WERI-Rb-1 (cell line): ENCODE data around the gene GPR108.
A peak's percentile ranks its signal among the peaks of the same experiment; 100 is the strongest.

Experiments used
- DNase-seq: peaks from one replicate; pipeline ENCODE4 v3.0.0-alpha.2; 2020
- H3K27ac ChIP-seq: fragments of 250-450 bp; sonication (Bioruptor Pico); 2 replicates; pipeline ENCODE4 v1.5.1; 2020; ENCODE audit warnings: mild to moderate bottlenecking, moderate library complexity
- H3K27me3 ChIP-seq: fragments of 250-450 bp; sonication (Bioruptor Pico); 2 replicates; pipeline ENCODE4 v1.5.1; 2021; ENCODE audit warnings: mild to moderate bottlenecking, low read depth, moderate library complexity; ENCODE audit not compliant: insufficient read depth, severe bottlenecking
- H3K36me3 ChIP-seq: fragments of 250-450 bp; sonication (Bioruptor Pico); 2 replicates; pipeline ENCODE4 v1.5.1; 2020; ENCODE audit warnings: mild to moderate bottlenecking, moderate library complexity
- H3K4me3 ChIP-seq: 2 replicates; pipeline ENCODE4 v1.5.1; 2011; ENCODE audit warnings: low read depth, mild to moderate bottlenecking, control low read depth, low read length
- H3K9me3 ChIP-seq: fragments of 250-450 bp; sonication (Bioruptor Pico); 2 replicates; pipeline ENCODE4 v1.5.1; 2021; ENCODE audit warnings: mild to moderate bottlenecking, moderate library complexity; ENCODE audit not compliant: severe bottlenecking
- TF ChIP-seq, protein P1 (sequence below): IDR thresholded peaks from 2 replicates; pipeline ENCODE4 v1.5.1; 2011; ENCODE audit warnings: low read depth, mild to moderate bottlenecking, control low read depth, inconsistent platforms, low read length

Gene GPR108

DNA sequence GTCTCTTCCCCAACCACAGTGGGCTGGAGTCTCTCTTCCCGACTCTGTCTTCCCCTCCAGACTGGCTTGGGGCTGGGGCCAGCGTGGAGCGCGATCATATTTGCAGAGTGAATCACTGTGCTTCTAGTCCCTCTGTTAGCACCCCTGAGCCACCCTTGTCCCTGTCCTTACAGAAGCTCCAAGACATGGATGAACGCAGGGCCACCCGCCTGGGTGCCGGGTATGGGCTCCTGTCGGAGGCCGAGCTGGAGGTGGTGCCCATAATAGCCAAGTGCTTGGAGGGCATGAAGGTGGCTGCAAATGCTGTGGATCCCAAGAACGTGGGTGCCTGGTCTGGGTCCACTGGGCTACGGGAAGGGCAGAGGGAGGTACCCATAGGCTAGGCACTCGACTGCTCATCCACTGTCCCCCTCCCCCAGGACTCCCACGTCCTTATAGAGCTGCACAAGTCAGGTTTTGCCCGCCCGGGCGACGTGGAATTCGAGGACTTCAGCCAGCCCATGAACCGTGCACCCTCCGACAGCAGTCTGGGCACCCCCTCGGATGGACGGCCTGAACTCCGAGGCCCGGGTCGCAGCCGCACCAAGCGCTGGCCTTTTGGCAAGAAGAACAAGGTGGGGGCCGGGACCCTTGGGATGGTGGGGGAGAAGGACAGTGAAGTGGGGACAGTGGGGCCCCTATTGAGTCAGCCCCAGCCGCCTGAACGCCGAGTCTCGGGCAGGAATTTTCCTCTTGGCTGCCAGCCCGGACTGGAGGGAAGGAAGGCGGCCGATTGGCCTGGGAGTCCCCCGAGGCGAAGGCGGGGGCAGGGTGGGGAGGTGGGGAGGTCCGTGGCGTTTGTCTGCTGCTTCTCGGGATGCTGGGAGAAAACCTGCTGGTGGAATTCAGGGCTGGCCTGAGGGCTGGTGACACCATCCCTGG is 7.3 kb upstream of the GPR108 start:
- H3K36me3 ChIP-seq: peaks cover 65% of the 10 kb centered on the region
- H3K4me3 ChIP-seq: no peak overlapping the region
- H3K9me3 ChIP-seq: no peaks in the 10 kb centered on the region
- TF ChIP-seq, protein P1, sequence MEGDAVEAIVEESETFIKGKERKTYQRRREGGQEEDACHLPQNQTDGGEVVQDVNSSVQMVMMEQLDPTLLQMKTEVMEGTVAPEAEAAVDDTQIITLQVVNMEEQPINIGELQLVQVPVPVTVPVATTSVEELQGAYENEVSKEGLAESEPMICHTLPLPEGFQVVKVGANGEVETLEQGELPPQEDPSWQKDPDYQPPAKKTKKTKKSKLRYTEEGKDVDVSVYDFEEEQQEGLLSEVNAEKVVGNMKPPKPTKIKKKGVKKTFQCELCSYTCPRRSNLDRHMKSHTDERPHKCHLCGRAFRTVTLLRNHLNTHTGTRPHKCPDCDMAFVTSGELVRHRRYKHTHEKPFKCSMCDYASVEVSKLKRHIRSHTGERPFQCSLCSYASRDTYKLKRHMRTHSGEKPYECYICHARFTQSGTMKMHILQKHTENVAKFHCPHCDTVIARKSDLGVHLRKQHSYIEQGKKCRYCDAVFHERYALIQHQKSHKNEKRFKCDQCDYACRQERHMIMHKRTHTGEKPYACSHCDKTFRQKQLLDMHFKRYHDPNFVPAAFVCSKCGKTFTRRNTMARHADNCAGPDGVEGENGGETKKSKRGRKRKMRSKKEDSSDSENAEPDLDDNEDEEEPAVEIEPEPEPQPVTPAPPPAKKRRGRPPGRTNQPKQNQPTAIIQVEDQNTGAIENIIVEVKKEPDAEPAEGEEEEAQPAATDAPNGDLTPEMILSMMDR: no peak
- H3K27ac ChIP-seq: no peak overlapping the region
- DNase-seq: no peak
- no peaks in the 10 kb centered on the region for H3K27me3 ChIP-seq

DNA sequence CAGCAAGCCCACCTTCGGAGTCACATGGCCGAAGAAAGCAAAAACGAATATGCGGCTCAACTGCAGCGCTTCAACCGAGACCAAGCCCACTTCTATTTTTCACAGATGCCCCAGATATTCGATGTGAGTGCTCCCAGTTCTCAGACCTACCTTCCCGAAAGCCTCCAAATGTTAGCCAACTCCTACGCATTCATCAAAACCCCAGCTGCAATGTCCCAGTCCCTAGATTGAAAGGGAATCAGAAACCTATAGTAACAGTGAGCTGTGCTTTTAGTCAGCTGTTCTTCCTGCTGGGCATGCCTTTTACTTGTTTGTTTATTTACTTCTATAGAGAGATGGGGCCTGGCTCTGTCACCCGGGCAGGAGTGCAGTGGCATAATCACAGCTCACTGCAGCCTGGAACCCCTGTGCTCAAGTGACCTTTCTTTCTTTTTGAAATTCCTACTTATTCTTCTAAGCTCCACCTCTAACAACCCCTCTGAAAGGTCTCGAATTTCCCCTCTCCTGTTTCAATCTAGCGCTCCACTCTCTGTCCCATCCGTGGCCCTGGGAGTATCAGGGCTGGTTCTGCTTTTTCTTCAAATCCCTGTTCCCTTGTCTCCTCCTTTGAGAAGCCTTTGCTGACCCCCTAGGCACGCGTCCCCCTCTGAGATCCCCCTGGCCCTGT is 6.5 kb upstream of the GPR108 start:
- TF ChIP-seq, protein P1: no peak

DNA sequence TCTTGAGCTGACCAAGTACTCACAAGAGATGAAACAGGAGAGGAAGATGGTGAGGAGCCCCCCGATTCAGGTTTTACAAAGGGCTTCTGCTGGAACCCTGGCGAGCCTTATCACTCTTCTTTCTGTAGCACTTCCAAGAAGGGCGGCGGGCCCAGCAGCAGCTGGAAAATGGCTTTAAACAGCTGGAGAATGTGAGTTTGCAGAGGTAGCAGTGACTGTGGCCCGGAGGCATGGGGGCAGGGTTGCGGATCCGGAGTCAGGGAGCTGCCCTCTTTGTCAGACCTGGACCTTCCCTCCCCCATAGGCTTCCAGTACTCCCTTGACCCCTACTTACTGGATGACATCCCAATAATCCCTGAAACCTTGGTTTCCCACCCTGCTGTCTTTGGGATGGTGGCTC is 5.7 kb upstream of the GPR108 start:
- no peak overlapping the region for H3K4me3 ChIP-seq
- no peak overlapping the region for H3K27ac ChIP-seq
- H3K27me3 ChIP-seq: no peaks in the 10 kb centered on the region
- no peaks in the 10 kb centered on the region for H3K9me3 ChIP-seq
- peaks cover 50% of the 10 kb centered on the region for H3K36me3 ChIP-seq
- TF ChIP-seq, protein P1: no peak
- no peak for DNase-seq

More for the DNA sequence above, 6.5 kb upstream of the GPR108 start:
- Histone ChIP-seq H3K27me3 (no peaks in the 10 kb centered on the region), H3K36me3 (peaks cover 57% of the 10 kb centered on the region), H3K4me3 (no peak overlapping the region), H3K9me3 (no peaks in the 10 kb centered on the region), H3K27ac (no peak overlapping the region)
- no peak for DNase-seq

DNA sequence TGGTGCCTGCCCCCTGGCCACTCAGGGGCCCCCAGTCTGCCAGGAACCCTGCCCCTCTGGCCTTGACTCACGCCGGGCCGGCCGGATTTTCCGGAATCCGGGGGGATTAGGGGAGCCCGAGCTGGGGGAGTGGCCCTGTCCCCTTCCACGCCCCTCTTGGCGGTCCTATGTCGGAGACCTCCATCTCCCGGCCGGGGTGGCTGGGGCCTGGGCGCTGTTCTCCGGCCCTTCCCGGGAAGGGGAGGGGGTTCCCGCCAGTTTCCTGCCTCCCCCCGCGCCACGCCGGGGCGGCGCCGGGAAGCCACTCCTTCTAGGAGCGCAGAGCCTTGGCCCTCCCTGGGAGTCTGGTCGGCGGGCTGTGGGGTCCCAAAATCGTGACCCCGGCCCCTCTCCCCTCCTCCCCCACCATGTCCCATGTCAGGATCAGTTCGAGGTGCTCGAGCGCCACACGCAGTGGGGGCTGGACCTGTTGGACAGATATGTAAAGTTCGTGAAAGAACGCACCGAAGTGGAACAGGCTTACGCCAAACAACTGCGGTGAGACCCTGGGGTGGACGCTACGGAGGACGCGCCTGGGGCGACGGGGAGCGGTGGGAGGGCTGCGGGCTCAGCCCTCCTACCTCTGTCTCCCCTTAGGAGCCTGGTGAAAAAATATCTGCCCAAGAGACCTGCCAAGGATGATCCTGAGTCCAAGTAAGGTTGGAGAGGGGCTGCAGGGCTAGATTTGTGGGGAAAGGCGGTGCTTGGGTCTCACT is 3.4 kb upstream of the GPR108 start:
- peak overlapping the region; percentile 67 for H3K4me3 ChIP-seq

DNA sequence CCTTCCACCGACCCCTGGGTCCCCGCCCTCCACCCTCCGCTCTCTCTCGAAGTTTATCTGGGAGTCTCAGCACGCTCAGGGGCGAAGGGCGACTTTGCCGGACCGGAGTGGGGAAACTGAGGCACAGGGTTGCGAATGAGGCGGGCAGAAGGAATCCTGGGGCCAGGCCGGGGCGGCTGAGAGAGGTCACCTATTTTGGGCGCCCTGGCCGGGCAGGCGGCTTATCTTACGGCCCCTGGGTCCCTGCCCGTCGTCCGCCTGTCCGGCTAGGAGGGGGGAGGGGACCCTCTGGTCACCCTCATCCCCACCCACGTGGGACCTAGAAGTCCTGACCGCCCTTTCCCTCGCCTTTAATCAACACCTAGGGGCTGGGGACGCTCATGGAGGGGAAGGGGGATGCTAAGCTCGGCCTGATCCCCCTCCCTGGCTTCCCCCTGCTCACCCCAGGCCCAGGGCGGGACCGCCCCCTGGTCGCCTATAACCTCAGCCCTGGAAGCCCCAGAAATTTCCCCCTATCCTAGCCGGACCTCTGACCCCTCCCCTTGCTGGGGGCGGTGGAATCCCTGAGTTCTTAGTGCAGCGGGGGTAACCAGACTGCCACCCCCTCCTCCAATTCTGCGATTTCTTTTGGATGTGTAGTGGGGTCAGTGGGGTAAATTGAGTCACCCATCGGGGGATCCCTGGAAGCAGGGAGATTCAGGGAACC is 2.7 kb upstream of the GPR108 start:
- H3K27ac ChIP-seq: peak overlapping the region; percentile 70
- peak overlapping the region; percentile 67 for H3K4me3 ChIP-seq
- H3K36me3 ChIP-seq: peaks cover 26% of the 10 kb centered on the region
- no peaks in the 10 kb centered on the region for H3K27me3 ChIP-seq
- TF ChIP-seq, protein P1: no peak
- DNase-seq: peak; percentile 37
- H3K9me3 ChIP-seq: no peaks in the 10 kb centered on the region

More for the DNA sequence above, 3.4 kb upstream of the GPR108 start:
- Histone ChIP-seq H3K9me3 (no peaks in the 10 kb centered on the region), H3K36me3 (peaks cover 31% of the 10 kb centered on the region), H3K27me3 (no peaks in the 10 kb centered on the region), H3K27ac (peak overlapping the region; percentile 70)
- TF ChIP-seq, protein P1: no peak
- DNase-seq: peak; percentile 88
